ENCODE measurements around the gene ANKS3. TPM values are rescaled to one million over a fixed set of nuclear protein-coding genes. Genes with fewer than 3 reads are reported as not detected.
A peak's percentile ranks its signal among the peaks of the same experiment; 100 is the strongest.

ANKS3 gene
- total RNA-seq, 1 experiment from 2014 or later, result 35.0 TPM

DNA sequence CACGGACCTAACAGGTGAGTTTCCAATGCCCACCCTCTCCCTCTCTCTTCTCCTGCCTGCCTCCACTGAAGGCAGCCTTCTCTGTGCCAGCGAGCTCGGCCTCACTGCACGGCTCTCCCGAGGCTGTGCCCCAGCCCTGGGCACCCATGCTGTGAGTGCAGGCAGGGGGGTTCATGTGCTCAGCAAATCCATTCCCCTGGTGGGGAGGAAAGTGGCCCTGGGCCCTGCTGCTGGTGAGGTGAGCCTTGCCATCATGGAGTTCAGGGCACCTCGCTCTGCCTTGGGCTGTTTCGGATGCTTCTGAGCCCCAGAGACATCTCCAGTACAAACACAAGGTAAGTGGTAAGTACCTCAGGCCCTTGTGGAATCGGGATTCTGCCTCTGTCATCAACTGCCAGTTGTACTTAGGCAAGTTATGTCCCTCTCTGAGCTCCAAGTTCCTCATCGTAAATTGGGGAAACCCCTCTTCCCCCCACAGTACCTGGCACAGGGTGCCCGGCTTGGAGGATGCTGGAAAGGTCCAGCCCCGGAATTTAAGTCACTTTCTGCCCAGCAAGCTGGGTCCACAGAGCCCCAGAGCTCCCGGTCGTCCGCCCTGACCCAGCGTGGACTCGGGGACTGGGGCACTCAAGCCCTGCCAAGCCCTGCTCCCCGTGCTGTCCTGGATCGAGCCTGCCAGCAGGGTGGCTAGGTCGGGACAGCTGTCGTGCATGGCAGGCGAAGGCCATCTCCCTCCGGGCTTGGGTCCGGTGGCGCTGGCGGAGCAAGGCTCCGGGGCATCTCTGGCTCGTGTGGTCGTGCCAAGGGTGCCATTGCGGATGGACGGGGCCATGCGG is 41.4 kb downstream of the ANKS3 start:
- ChIA-PET CTCF (interaction anchor here (0.6 to 1.9 kb wide), 2 partner anchors 9 to 10 kb away, joined by 4 to 7 read pairs; no protein-coding TSS in a partner anchor), POLR2A (interaction anchor here (0.9 to 3.3 kb wide), 7 partner anchors 10 to 341 kb away, joined by 3 to 30 read pairs (median 4); partner anchors contain the start of genes ANKS3, DNAAF8 and NAGPA)
- H3K9me3 Mint-ChIP-seq (ENCODE audit: unreplicated experiment), result no peaks in the 10 kb centered on the region
- peaks cover 5% of the 10 kb centered on the region for H3K4me1 Mint-ChIP-seq (ENCODE audit: insufficient read depth, unreplicated experiment)
- intact Hi-C loops (cut with micrococcal nuclease), result loop anchor here (5.0 kb wide), 1 partner anchor 265 kb away; the partner anchor contains the start of gene SEC14L5
- H3K4me3 Mint-ChIP-seq (ENCODE audit: unreplicated experiment), result peak overlapping the region; percentile 75
- no peak for DNase-seq (ENCODE audit: unreplicated experiment)
- H3K27ac Mint-ChIP-seq (ENCODE audit: low read depth, unreplicated experiment), result peak overlapping the region; percentile 40
- no TSS peak for BruUV-seq (replicated peaks)
- TF ChIP-seq, protein P1, sequence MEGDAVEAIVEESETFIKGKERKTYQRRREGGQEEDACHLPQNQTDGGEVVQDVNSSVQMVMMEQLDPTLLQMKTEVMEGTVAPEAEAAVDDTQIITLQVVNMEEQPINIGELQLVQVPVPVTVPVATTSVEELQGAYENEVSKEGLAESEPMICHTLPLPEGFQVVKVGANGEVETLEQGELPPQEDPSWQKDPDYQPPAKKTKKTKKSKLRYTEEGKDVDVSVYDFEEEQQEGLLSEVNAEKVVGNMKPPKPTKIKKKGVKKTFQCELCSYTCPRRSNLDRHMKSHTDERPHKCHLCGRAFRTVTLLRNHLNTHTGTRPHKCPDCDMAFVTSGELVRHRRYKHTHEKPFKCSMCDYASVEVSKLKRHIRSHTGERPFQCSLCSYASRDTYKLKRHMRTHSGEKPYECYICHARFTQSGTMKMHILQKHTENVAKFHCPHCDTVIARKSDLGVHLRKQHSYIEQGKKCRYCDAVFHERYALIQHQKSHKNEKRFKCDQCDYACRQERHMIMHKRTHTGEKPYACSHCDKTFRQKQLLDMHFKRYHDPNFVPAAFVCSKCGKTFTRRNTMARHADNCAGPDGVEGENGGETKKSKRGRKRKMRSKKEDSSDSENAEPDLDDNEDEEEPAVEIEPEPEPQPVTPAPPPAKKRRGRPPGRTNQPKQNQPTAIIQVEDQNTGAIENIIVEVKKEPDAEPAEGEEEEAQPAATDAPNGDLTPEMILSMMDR (IDR thresholded peaks at IDR 0.05; ENCODE audit: unreplicated experiment), result no peak
- no peaks in the 10 kb centered on the region for H3K27me3 Mint-ChIP-seq (ENCODE audit: insufficient read depth, unreplicated experiment)
- peaks cover 72% of the 10 kb centered on the region for H3K36me3 Mint-ChIP-seq (ENCODE audit: insufficient read depth, unreplicated experiment)

DNA sequence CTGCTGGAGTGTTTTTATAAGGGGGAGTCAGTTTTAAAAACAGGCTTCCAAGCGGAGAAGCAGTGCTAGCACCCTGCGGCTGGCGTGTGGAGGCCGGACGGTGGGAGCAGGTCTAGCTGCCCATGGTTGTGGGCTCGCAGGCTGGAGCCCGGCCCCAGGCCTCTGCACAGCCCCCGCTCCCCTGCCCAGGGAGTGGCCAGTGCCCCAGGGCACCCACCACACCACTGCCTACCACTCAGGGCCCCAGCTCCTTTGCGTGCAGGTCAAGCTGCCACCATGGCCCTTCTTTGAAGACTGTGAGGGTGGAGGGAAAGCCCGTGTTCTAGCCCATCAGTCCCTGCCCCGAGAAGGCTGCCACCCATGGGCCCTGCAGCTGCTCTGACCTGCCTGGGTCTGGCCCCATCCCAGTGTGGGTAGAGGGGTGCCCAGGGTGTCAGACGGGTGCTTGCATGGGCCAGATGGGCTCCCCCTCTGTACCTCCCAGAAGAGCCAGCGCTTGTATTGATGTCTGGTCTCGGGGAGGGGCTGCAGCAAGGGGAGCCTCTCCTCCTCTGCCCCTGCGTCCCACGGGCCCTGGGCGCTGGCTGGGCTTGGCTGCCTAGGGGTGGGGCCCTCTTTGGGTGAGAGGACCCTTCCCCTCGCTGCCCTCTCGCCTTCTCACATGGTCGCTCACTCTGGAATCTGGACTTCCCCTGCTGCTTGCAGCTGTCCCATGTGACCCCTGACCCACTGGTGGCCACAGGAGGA is 42.2 kb downstream of the ANKS3 start:
- peaks cover 77% of the 10 kb centered on the region for H3K36me3 Mint-ChIP-seq (ENCODE audit: insufficient read depth, unreplicated experiment)
- H3K27me3 Mint-ChIP-seq (ENCODE audit: insufficient read depth, unreplicated experiment), result no peaks in the 10 kb centered on the region
- no peak overlapping the region for H3K27ac Mint-ChIP-seq (ENCODE audit: low read depth, unreplicated experiment)
- DNase-seq (ENCODE audit: unreplicated experiment), result no peak
- no peaks in the 10 kb centered on the region for H3K9me3 Mint-ChIP-seq (ENCODE audit: unreplicated experiment)
- TF ChIP-seq, protein P1 (IDR thresholded peaks at IDR 0.05; ENCODE audit: unreplicated experiment), result no peak
- intact Hi-C loops (cut with micrococcal nuclease), result loop anchor here (5.0 kb wide), 1 partner anchor 265 kb away; the partner anchor contains the start of gene SEC14L5
- CTCF ChIA-PET, result interaction anchor here (0.6 to 1.9 kb wide), 2 partner anchors 8 to 9 kb away, joined by 4 to 7 read pairs; no protein-coding TSS in a partner anchor
- no TSS peak for BruUV-seq (replicated peaks)
- POLR2A ChIA-PET, result interaction anchor here (1.1 to 3.3 kb wide), 3 partner anchors 11 to 76 kb away, joined by 3 to 30 read pairs (median 5); no protein-coding TSS in a partner anchor
- H3K4me3 Mint-ChIP-seq (ENCODE audit: unreplicated experiment), result peak overlapping the region; percentile 75
- peaks cover 5% of the 10 kb centered on the region for H3K4me1 Mint-ChIP-seq (ENCODE audit: insufficient read depth, unreplicated experiment)

DNA sequence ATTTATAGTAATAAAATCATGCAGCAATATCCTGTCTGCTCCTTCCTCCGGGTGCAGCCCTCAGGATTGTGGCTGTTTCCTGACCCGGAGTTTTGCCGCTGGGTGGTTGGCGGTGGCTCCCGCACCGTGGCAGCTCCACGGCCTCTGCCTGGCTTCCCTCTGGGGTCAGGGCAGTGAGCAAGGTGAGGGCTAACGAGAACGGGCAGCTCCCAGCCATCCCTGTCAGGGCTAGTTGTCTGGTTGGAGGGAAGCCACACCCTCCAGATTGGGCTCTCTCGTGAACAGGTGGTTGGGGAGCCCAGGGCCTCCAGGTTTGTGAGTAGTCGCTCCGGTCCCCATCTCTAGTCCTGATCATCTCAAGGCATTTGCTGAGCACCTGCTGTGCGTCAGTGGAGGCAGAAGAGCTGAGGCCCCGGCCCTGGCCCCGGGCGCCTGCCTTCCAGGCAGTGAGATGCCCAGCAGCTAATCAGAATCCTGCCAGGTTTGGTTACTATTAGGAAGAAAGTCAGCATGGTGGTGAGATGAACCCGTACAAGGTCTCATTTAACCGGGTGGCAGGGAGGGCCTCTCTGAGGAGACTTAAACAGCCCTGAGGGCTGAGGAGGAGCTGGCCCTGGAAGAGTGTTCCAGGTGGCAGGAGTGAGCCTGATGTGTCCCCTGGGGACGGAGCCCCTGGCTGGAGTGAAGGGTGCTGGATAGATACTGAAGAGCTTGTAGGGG is 43.0 kb downstream of the ANKS3 start:
- Mint-ChIP-seq H3K27ac (ENCODE audit: low read depth, unreplicated experiment) (no peak overlapping the region), H3K9me3 (ENCODE audit: unreplicated experiment) (no peaks in the 10 kb centered on the region), H3K27me3 (ENCODE audit: insufficient read depth, unreplicated experiment) (no peaks in the 10 kb centered on the region), H3K4me3 (ENCODE audit: unreplicated experiment) (peak overlapping the region; percentile 53), H3K4me1 (ENCODE audit: insufficient read depth, unreplicated experiment) (peaks cover 5% of the 10 kb centered on the region), H3K36me3 (ENCODE audit: insufficient read depth, unreplicated experiment) (peaks cover 78% of the 10 kb centered on the region)
- TF ChIP-seq, protein P1 (IDR thresholded peaks at IDR 0.05; ENCODE audit: unreplicated experiment), result no peak
- ChIA-PET CTCF (interaction anchor here (1.9 kb wide), 1 partner anchor 8 kb away, joined by 7 read pairs; no protein-coding TSS in a partner anchor), POLR2A (interaction anchor here (1.1 kb wide), 1 partner anchor 11 kb away, joined by 5 read pairs; no protein-coding TSS in a partner anchor)
- BruUV-seq (replicated peaks), result no TSS peak
- DNase-seq (ENCODE audit: unreplicated experiment), result no peak
- intact Hi-C loops (cut with micrococcal nuclease), result loop anchor here (5.0 kb wide), 1 partner anchor 266 kb away; the partner anchor contains the start of gene SEC14L5

Data from MCF 10A (cell line).